NCI-H1436 (cell line): ENCODE data around the gene SEMA6B.
"Not testable (repeated sequence)": the region's sequence is repeated elsewhere in the genome, so short reads cannot be mapped to it uniquely, and the experiment has no call there.

ENCODE experiments used
- DNase-seq: peaks from one replicate; lab custom pipeline; 2025; lab: John Stamatoyannopoulos, UW

The SEMA6B gene

DNA sequence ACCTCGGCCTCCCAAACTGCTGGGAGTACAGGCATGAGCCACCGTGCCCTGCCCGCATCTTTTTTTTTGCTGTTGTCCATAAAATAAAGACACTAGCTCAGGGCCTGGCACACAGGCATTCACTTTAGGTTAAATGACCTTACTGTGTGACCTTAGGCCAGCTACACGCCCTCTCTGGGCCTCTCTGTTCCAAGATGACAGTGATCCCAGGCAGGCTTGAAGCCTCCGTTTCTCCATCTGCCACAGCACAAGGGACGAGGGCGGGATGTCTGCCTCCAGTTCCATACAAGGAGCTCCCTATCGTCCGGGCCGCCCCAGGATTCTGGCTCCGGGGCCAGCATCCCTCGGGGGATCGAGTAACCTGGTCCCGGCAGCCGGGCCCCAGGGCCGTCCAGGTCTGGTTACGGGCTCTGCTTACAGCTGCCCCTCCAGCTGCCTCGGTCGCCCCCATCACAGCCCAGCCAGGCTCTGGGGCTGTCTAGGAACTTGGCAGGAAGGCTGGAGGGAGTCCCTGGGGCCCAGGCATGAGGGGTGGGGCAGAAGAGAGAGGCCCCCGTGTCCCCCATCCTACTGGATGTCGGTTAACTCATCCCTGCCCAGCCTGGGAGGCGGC lies 11.9 kb upstream of the SEMA6B start:
- no peak for DNase-seq

DNA sequence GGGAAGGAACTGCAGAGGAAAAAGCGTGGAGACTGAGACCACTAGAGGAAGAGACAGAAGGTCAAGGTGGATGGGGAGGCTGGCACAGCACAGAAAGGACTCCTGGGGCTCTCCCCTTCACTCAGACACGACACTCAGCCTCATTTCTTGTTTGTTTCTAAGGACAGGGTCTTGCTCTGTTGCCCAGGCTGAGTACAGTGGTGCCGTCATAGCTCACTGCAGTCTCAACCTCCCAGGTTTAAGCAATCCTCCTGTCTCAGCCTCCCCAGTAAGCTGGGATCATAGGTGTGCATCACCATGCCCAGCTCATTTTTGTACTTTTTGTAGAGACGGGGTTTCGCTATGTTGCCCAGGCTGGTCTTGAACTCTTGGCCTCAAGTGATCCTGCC lies 11.4 kb upstream of the SEMA6B start:
- no peak for DNase-seq

GRCh38 chr19:4570402-4570801 lies 10.9 kb upstream of the SEMA6B start:
- no peak for DNase-seq

DNA sequence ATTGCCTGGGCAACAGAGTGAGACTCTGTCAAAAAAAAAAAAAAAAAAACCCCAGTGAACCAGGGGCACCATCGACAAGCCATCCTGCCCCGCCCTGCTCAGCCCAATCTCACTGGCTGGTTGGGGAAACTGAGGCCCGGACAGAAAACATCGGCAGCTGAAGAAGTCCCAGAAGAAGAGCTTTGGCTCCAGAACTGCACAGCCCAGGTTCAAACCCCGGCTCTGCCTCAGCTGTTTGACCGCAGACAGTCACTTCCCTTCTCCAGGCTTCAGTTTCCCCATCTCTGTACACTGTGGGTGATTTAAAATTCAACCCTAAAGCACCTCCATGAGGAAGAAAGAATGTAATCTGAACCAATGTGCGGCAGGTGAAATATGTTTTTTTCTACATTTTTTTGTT lies 9.4 kb upstream of the SEMA6B start:
- no peak for DNase-seq

- DNase-seq = no peak
Observed at GRCh38 chr19:4567584-4568071, 8.1 kb upstream of the SEMA6B start.

DNA sequence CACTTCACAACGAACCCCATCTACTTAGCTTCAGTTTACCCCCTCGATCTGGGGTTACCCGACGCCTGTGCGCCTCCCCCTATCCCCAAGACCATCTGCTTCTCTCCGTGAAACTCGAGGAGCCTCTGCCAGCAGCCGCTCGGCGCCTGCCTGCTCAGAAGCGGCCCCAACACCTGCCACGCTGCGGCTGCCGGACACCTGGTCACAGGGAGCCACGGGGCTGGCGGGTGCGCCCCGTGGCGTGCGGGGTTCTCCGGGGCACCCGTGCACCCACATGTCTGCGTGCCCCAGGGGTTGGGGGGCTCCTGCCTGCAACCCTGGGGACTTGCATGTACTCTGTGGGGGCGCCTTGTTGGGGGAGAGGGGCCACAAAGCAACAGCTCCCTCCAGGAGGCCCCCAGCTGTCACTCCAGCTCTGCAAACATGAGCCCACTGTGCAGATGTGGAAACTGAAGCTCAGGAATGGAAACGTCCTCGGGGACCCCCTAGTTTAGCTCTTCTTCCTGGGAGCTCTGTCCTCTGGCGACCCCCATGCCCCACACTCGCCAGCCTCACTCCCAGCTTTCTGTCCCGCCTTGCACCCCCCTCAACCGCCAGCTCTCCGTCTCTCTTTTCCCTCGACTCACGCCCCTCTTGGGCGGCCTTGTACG lies 7.0 kb upstream of the SEMA6B start:
- no peak for DNase-seq

- DNase-seq = not testable (repeated sequence)
Observed at GRCh38 chr19:4563562-4563961, 4.1 kb upstream of the SEMA6B start.

- not testable (repeated sequence) for DNase-seq
Observed at GRCh38 chr19:4562085-4562484, 2.6 kb upstream of the SEMA6B start.

DNA sequence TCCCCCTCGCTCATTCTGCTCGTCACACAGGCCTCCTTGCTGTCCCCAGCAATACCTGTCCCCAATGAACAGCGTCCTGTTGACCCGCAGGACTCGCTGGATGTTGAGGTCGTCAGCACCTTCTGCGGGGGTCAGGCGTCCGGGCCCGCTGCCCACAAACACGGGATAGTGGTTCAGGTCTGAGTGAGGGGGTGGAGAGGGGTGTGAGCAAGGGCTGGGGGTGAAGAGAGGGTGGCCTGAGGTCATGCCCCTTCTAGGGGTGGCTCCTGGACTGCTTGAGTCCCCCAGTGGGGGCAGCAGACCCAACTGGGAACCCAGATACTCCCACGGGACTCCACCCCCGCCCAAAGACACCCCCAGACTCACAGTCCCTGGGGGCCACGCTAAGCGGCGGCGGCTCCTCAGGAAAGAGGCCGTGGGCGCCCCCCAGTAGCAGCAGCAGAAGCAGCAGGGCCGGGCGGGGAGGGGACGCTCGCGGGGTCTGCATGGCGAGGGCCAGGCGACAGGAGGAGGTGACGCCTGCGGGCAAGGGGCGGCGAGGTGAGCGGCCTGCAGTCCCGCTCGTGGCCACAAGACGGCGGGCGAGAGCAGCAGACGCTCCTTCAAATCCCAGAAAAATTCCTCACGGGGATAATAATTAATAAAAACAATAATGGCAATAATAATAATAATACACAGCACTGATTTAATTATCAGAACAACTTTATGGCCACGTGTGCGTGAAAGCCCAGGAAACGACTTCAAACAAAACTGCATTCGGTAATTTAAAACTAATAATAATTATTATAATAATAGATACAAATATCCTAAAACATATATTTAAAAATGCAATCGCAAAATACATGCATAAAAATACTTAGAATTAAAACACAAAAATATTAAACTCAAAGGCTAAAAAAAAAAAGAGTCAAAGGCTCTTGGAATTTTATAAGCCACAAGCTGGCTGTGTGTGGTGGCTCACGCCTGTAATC lies 1.2 kb downstream of the SEMA6B start:
- DNase-seq = no peak

- DNase-seq = no peak
Observed at GRCh38 chr19:4557144-4557970, 2.1 kb downstream of the SEMA6B start.

GRCh38 chr19:4556597-4557127 lies 2.8 kb downstream of the SEMA6B start:
- no peak for DNase-seq

- DNase-seq = no peak
Observed at GRCh38 chr19:4555657-4556561, 3.6 kb downstream of the SEMA6B start.

DNA sequence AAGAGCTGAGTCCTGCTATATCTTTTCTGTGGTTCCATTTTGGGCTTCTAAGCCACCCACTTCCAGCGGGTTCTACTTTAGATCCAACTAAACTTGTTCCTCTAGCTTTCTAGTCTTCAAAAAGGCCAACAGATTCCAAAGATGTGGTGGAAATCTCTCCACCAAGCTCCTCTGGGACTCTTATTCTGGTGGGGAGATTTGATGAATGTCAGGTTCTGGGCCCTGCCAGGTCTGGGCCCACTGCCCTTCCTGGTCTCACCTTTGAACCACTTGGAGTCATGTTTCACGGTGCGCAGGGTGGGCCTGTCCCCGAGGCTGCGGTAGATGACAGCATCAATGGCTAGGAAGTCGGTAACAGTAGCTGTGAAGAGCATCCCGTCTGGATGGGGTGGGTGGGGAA lies 4.8 kb downstream of the SEMA6B start:
- no peak for DNase-seq

GRCh38 chr19:4553775-4554174 lies 5.7 kb downstream of the SEMA6B start:
- no peak for DNase-seq

DNA sequence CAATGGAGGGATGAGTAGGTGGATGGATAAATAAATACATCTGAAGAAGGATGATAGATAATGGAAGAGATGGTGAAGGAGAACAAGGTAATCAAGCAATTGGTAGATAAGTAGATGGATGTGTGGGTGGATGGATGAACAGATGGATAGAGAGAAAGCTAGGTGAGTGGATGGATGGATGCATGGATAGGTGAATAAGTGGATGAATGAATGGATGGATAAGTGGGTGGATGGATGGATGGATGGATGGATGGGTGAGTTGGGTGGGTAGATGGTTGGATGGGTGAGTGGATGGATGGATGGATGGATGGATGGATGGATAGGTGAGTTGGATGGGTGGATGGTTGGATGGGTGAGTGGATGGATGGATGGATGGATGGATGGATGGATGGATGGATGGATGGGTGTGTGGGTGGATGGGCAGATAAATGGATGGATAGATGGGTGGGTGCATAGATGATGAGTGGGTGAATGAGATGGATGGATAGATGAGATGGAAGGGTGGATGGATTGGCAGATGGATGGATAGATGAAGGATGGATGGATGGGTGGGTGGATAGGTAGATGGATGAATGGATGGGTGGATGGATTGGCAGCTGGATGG lies 6.3 kb downstream of the SEMA6B start:
- DNase-seq = no peak

GRCh38 chr19:4552525-4552819 lies 7.0 kb downstream of the SEMA6B start:
- DNase-seq = no peak

DNA sequence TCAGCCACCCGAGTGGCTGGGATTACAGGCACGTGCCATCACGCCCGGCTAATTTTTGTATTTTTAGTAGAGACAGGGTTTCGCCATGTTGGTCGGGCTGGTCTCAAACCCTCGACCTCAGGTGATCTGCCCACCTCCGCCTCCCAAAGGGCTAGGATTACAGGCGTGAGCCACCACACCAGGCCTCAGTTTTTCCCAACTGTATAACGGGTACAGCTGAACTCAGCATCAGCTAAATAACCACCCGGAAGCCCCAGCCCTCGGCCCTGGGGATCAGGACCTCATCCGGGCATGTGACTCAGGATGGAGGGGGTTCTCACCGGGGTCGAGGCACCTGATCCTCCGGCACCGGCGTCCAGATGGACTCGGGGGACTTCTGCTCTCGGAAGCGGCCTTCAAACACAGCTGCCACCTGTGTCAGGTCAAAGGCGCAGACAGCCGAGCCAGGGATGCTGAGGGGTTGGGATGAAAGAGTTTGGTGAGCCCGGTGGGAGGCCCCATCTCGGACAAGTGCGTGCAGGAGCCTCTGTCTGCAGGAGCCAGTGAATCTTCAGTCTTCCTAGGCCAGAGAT lies 8.9 kb downstream of the SEMA6B start:
- no peak for DNase-seq

- DNase-seq = no peak
Observed at GRCh38 chr19:4550018-4550417, 9.5 kb downstream of the SEMA6B start.

GRCh38 chr19:4548238-4548584 lies 11.3 kb downstream of the SEMA6B start:
- no peak for DNase-seq
